Esophagus muscularis mucosa (tissue), 4 donors: ENCODE data around the gene SNX19.

Experiments used
- EP300 ChIP-seq: sonication (generic); formaldehyde crosslinking; IDR thresholded peaks from one replicate; pipeline ENCODE4 v1.6.1; 2017; ENCODE audit warnings: antibody characterized with exemption
- POLR2A ChIP-seq: fragments of 450-650 bp; IDR thresholded peaks from one replicate; pipeline ENCODE4 v1.6.1; 2017; ENCODE audit warnings: antibody characterized with exemption, moderate library complexity, mild to moderate bottlenecking, low read depth
- POLR2AphosphoS5 ChIP-seq, 2 donors: sonication (generic); formaldehyde crosslinking; IDR thresholded peaks; one replicate each; pipeline ENCODE4 v1.6.1; 2017; ENCODE audit warnings: antibody characterized with exemption in 2 of 2
- TF ChIP-seq, protein P1 (sequence below), 3 experiments: fragments of 200-600 bp in 2 of 3; fragments of 450-650 bp in 1 of 3; sonication (generic) in 2 of 3; IDR thresholded peaks; one replicate each; pipeline ENCODE4 v1.5.1; 2017 to 2019; ENCODE audit warnings: antibody characterized with exemption in 3 of 3, mild to moderate bottlenecking in 2 of 3, moderate library complexity in 1 of 3

DNA sequence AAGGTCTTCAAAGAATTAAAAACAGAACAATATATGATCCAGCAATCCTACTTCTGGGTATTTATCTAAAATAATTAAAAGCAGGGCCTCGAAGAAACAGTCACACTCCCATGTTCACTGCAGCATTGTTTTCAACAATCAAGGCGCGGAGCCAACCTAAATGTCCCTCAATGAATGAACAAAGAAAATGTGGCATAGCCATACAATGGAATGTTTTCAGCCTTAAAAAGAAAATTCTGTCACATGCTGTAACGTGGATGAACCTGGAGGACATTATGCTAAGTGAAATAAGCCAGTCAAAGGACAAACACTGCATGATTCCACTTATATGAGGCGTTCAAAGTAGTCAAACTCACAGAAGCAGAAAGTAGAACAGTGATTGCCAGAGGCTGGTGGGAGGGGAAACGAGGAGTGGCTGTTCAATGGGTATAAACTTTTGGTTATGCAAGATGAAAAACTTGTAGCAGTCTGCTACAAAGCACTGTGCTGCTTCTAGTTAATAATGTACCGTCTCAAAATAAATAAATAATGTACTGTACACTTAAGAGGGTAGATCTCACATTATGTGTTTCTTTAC lies 41.2 kb downstream of the SNX19 start:
- TF ChIP-seq, protein P1, sequence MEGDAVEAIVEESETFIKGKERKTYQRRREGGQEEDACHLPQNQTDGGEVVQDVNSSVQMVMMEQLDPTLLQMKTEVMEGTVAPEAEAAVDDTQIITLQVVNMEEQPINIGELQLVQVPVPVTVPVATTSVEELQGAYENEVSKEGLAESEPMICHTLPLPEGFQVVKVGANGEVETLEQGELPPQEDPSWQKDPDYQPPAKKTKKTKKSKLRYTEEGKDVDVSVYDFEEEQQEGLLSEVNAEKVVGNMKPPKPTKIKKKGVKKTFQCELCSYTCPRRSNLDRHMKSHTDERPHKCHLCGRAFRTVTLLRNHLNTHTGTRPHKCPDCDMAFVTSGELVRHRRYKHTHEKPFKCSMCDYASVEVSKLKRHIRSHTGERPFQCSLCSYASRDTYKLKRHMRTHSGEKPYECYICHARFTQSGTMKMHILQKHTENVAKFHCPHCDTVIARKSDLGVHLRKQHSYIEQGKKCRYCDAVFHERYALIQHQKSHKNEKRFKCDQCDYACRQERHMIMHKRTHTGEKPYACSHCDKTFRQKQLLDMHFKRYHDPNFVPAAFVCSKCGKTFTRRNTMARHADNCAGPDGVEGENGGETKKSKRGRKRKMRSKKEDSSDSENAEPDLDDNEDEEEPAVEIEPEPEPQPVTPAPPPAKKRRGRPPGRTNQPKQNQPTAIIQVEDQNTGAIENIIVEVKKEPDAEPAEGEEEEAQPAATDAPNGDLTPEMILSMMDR (IDR thresholded peaks at IDR 0.05) = no peak
- no peak for TF ChIP-seq POLR2A
- no peak for TF ChIP-seq POLR2AphosphoS5 (IDR thresholded peaks at IDR 0.05)
- TF ChIP-seq EP300 = no peak
